H9 (cell line): Measurements from ENCODE around the gene DHRS7B. TPM values are rescaled to one million over a fixed set of nuclear protein-coding genes. Genes with fewer than 3 reads are reported as not detected.
"Not testable (repeated sequence)": the region's sequence is repeated elsewhere in the genome, so short reads cannot be mapped to it uniquely, and the experiment has no call there.

Source experiments
- DNase-seq: peaks from one replicate; pipeline ENCODE4 v3.0.0-alpha.2; 2017
- H2AFZ ChIP-seq: one replicate; pipeline ENCODE4 v1.6.1; 2013; ENCODE audit warnings: mild to moderate bottlenecking, low read length, control low read depth, moderate library complexity
- H2AK5ac ChIP-seq: 2 replicates; pipeline ENCODE4 v1.6.1; 2013; ENCODE audit warnings: low read length, control low read depth, mixed read lengths; ENCODE audit not compliant: insufficient read length
- H2BK120ac ChIP-seq: one replicate; pipeline ENCODE4 v1.6.1; 2013; ENCODE audit warnings: low read depth, mild to moderate bottlenecking, low read length, control low read depth, inconsistent platforms; ENCODE audit not compliant: poor library complexity, severe bottlenecking
- H2BK12ac ChIP-seq: 2 replicates; pipeline ENCODE4 v1.6.1; 2013; ENCODE audit warnings: low read length, control low read depth, mixed read lengths, low read depth; ENCODE audit not compliant: insufficient read length
- H2BK15ac ChIP-seq: 2 replicates; pipeline ENCODE4 v1.6.1; 2013; ENCODE audit warnings: low read depth, low read length, control low read depth
- H2BK20ac ChIP-seq: one replicate; pipeline ENCODE4 v1.6.1; 2013; ENCODE audit warnings: low read depth, mild to moderate bottlenecking, low read length, control low read depth, inconsistent platforms; ENCODE audit not compliant: poor library complexity, severe bottlenecking
- H2BK5ac ChIP-seq: 2 replicates; pipeline ENCODE4 v1.6.1; 2013; ENCODE audit warnings: low read length, control low read depth, mixed read lengths; ENCODE audit not compliant: insufficient read length
- H3K14ac ChIP-seq: 2 replicates; pipeline ENCODE4 v1.6.1; 2013; ENCODE audit warnings: low read length, control low read depth; ENCODE audit not compliant: insufficient read depth
- H3K18ac ChIP-seq: 2 replicates; pipeline ENCODE4 v1.6.1; 2013; ENCODE audit warnings: low read depth, mild to moderate bottlenecking, mixed read lengths, low read length, control low read depth; ENCODE audit not compliant: insufficient read length
- H3K23ac ChIP-seq: 2 replicates; pipeline ENCODE4 v1.6.1; 2013; ENCODE audit warnings: low read length, control low read depth, mixed read lengths, low read depth; ENCODE audit not compliant: insufficient read length
- H3K23me2 ChIP-seq: 2 replicates; pipeline ENCODE4 v1.6.1; 2013; ENCODE audit warnings: low read depth, mild to moderate bottlenecking, mixed read lengths, low read length, control low read depth; ENCODE audit not compliant: insufficient read length, poor library complexity, severe bottlenecking
- H3K27ac ChIP-seq: 2 replicates; pipeline ENCODE4 v1.5.1; 2013; ENCODE audit warnings: low read length, control low read depth, mixed read lengths, low read depth; ENCODE audit not compliant: insufficient read length
- H3K27me3 ChIP-seq: 2 replicates; pipeline ENCODE4 v1.6.1; 2013; ENCODE audit warnings: low read length, control low read depth, inconsistent platforms; ENCODE audit not compliant: insufficient read depth
- H3K4ac ChIP-seq: 2 replicates; pipeline ENCODE4 v1.6.1; 2013; ENCODE audit warnings: low read depth, mild to moderate bottlenecking, control low read depth, inconsistent platforms, low read length, moderate library complexity
- H3K4me1 ChIP-seq: 2 replicates; pipeline ENCODE4 v1.6.1; 2013; ENCODE audit warnings: low read length, control low read depth, inconsistent platforms; ENCODE audit not compliant: insufficient read depth
- H3K4me2 ChIP-seq: 2 replicates; pipeline ENCODE4 v1.6.1; 2013; ENCODE audit warnings: low read length, control low read depth, mixed read lengths; ENCODE audit not compliant: insufficient read length, insufficient read depth
- H3K56ac ChIP-seq: 2 replicates; pipeline ENCODE4 v1.6.1; 2013; ENCODE audit warnings: low read depth, mild to moderate bottlenecking, mixed read lengths, low read length, control low read depth; ENCODE audit not compliant: insufficient read length
- H3K79me1 ChIP-seq: 2 replicates; pipeline ENCODE4 v1.6.1; 2013; ENCODE audit warnings: low read depth, mild to moderate bottlenecking, moderate library complexity, low read length, control low read depth, inconsistent platforms; ENCODE audit not compliant: insufficient read depth, poor library complexity, severe bottlenecking
- H3K79me2 ChIP-seq: 2 replicates; pipeline ENCODE4 v1.6.1; 2013; ENCODE audit warnings: low read length, control low read depth, inconsistent platforms; ENCODE audit not compliant: insufficient read depth
- H3K9ac ChIP-seq: 2 replicates; pipeline ENCODE4 v1.6.1; 2013; ENCODE audit warnings: low read length, control low read depth, mixed read lengths; ENCODE audit not compliant: insufficient read length; ENCODE audit errors: extremely low read depth
- H3K9me3 ChIP-seq: one replicate; pipeline ENCODE4 v1.6.1; 2013; ENCODE audit warnings: low read depth, low read length, inconsistent platforms; ENCODE audit not compliant: control insufficient read depth
- H3T11ph ChIP-seq: one replicate; pipeline ENCODE4 v1.6.1; 2013; ENCODE audit warnings: mild to moderate bottlenecking, low read length, control low read depth, inconsistent platforms
- H4K20me1 ChIP-seq: one replicate; pipeline ENCODE4 v1.6.1; 2013; ENCODE audit not compliant: control insufficient read depth, insufficient read length, insufficient read depth
- H4K5ac ChIP-seq: 2 replicates; pipeline ENCODE4 v1.6.1; 2013; ENCODE audit warnings: low read depth, mild to moderate bottlenecking, mixed read lengths, low read length, control low read depth; ENCODE audit not compliant: insufficient read length
- H4K8ac ChIP-seq: replicated peaks from 2 replicates; pipeline ENCODE4 v1.6.1; 2013; ENCODE audit warnings: low read length, control low read depth, mixed read lengths, low read depth; ENCODE audit not compliant: insufficient read length
- H4K91ac ChIP-seq: 2 replicates; pipeline ENCODE4 v1.6.1; 2013; ENCODE audit warnings: low read depth, mild to moderate bottlenecking, moderate library complexity, mixed read lengths, low read length, control low read depth; ENCODE audit not compliant: insufficient read length
- H3K27ac Mint-ChIP-seq, 3 experiments: 2 replicates in 2 of 3; 3 replicates in 1 of 3; pipeline ENCODE4 v1.8.0; 2020 to 2021; ENCODE audit warnings: mixed read lengths in 3 of 3, mild to moderate bottlenecking in 1 of 3, moderate library complexity in 1 of 3
- H3K27me3 Mint-ChIP-seq: 2 replicates; pipeline ENCODE4 v1.8.0; 2021; ENCODE audit warnings: low read depth, mild to moderate bottlenecking, moderate library complexity, mixed read lengths
- H3K36me3 Mint-ChIP-seq, 3 experiments: 2 replicates in 2 of 3; 3 replicates in 1 of 3; pipeline ENCODE4 v1.8.0; 2020 to 2021; ENCODE audit warnings: low read depth in 3 of 3, mixed read lengths in 3 of 3; ENCODE audit not compliant: insufficient read depth in 1 of 3
- H3K4me1 Mint-ChIP-seq, 2 experiments: 2 replicates each; pipeline ENCODE4 v1.8.0; 2020; ENCODE audit warnings: mixed read lengths in 2 of 2
- H3K4me3 Mint-ChIP-seq, 2 experiments: 2 replicates in 1 of 2; 3 replicates in 1 of 2; pipeline ENCODE4 v1.8.0; 2020 to 2021; ENCODE audit warnings: mild to moderate bottlenecking in 2 of 2, mixed read lengths in 2 of 2, moderate library complexity in 1 of 2
- H3K9me3 Mint-ChIP-seq, 2 experiments: 2 replicates in 1 of 2; 3 replicates in 1 of 2; pipeline ENCODE4 v1.8.0; 2020; ENCODE audit warnings: mild to moderate bottlenecking in 2 of 2, mixed read lengths in 2 of 2, moderate library complexity in 1 of 2
- CTCF ChIP-seq: fragments of 200-600 bp; sonication (generic); conservative IDR thresholded peaks from 3 replicates; pipeline ENCODE4 v1.8.0; 2021; ENCODE audit warnings: antibody characterized with exemption, mild to moderate bottlenecking
- WGBS: extraction: QIAGEN DNeasy Blood & Tissue Kit; methylation state at CpG from one replicate; pipeline ENCODE4 v1.1.7; 2013; ENCODE audit warnings: missing lambda C conversion rate, low lambda C conversion rate, mixed read lengths; ENCODE audit not compliant: insufficient read length; ENCODE audit errors: extremely low coverage; 5-methylcytosine and 5-hydroxymethylcytosine counted together
- total RNA-seq: library from RNA; stranded (reverse); gene quantifications from 2 replicates; pipeline ENCODE4 v1.2.1, GENCODE V29; 2021

Gene DHRS7B
- total RNA-seq, 1 experiment from 2014 or later, result 20.3 TPM

GRCh38 chr17:21113716-21114115 lies 13.0 kb upstream of the DHRS7B start:
- no peak overlapping the region for H3K27ac Mint-ChIP-seq
- no peak for DNase-seq
- no peak for TF ChIP-seq CTCF
- Histone ChIP-seq H2AK5ac (no peak overlapping the region), H4K5ac (no peak overlapping the region), H4K20me1 (no peaks in the 10 kb centered on the region), H3K9me3 (no peaks in the 10 kb centered on the region), H3K56ac (no peak overlapping the region), H4K8ac (no peak overlapping the region), H2BK15ac (no peak overlapping the region), H3K9ac (no peak overlapping the region), H2AFZ (no peak overlapping the region), H3K23me2 (no peaks in the 10 kb centered on the region), H3T11ph (no peak overlapping the region), H3K4ac (no peak overlapping the region), H2BK20ac (no peak overlapping the region), H3K79me2 (no peaks in the 10 kb centered on the region), H3K27me3 (no peaks in the 10 kb centered on the region), H3K79me1 (no peaks in the 10 kb centered on the region), H3K27ac (no peak overlapping the region), H3K4me2 (no peak overlapping the region), H3K18ac (no peak overlapping the region), H2BK120ac (no peak overlapping the region), H4K91ac (no peak overlapping the region), H3K4me1 (no peaks in the 10 kb centered on the region; the same call in 1 of the 2 replicates), H2BK12ac (no peak overlapping the region), H3K14ac (no peak overlapping the region), H3K23ac (no peak overlapping the region), H2BK5ac (no peak overlapping the region)
- peaks cover 23 to 24% of the 10 kb centered on the region in 2 experiments for H3K4me1 Mint-ChIP-seq
- H3K36me3 Mint-ChIP-seq, result no peaks in the 10 kb centered on the region; a peak in 1 of 7 replicates
- H3K9me3 Mint-ChIP-seq, result no peaks in the 10 kb centered on the region; a peak in 1 of 5 replicates
- no peak overlapping the region for H3K4me3 Mint-ChIP-seq
- no peaks in the 10 kb centered on the region for H3K27me3 Mint-ChIP-seq
- WGBS, result no CpG with 5 or more reads among the region's 1 CpG

- not testable (repeated sequence) for H2AFZ ChIP-seq, H3K4ac ChIP-seq, H3K9me3 ChIP-seq, H3K18ac ChIP-seq, H3K4me3 Mint-ChIP-seq, H3K23ac ChIP-seq, H3K27me3 Mint-ChIP-seq, DNase-seq, H3K27me3 ChIP-seq, H3K27ac ChIP-seq, H2BK20ac ChIP-seq, H3K23me2 ChIP-seq, H3K4me2 ChIP-seq, H3K27ac Mint-ChIP-seq, H2BK15ac ChIP-seq, H3K79me2 ChIP-seq, H3K4me1 ChIP-seq, H3K79me1 ChIP-seq, H2BK120ac ChIP-seq, H2BK5ac ChIP-seq, H4K5ac ChIP-seq, H3K9ac ChIP-seq, H3K14ac ChIP-seq, H4K8ac ChIP-seq, H2AK5ac ChIP-seq, H3T11ph ChIP-seq, H2BK12ac ChIP-seq, H3K9me3 Mint-ChIP-seq, H4K91ac ChIP-seq, H4K20me1 ChIP-seq, H3K36me3 Mint-ChIP-seq, H3K56ac ChIP-seq
- peaks cover 18 to 19% of the 10 kb centered on the region in 2 experiments for H3K4me1 Mint-ChIP-seq
- no CpG with 5 or more reads among the region's 4 CpGs for WGBS
These were observed 12.0 kb upstream of the DHRS7B start for GRCh38 chr17:21114791-21115190.
